GM19238 (cell line): ENCODE data around the gene KSR1.
A peak's percentile ranks its signal among the peaks of the same experiment; 100 is the strongest.
"Not testable (repeated sequence)": the region's sequence is repeated elsewhere in the genome, so short reads cannot be mapped to it uniquely, and the experiment has no call there.

ENCODE experiments used
- DNase-seq: peaks from one replicate; pipeline ENCODE4 v3.0.0; 2011; ENCODE audit warnings: low spot score; ENCODE audit not compliant: insufficient read length

Gene KSR1

DNA sequence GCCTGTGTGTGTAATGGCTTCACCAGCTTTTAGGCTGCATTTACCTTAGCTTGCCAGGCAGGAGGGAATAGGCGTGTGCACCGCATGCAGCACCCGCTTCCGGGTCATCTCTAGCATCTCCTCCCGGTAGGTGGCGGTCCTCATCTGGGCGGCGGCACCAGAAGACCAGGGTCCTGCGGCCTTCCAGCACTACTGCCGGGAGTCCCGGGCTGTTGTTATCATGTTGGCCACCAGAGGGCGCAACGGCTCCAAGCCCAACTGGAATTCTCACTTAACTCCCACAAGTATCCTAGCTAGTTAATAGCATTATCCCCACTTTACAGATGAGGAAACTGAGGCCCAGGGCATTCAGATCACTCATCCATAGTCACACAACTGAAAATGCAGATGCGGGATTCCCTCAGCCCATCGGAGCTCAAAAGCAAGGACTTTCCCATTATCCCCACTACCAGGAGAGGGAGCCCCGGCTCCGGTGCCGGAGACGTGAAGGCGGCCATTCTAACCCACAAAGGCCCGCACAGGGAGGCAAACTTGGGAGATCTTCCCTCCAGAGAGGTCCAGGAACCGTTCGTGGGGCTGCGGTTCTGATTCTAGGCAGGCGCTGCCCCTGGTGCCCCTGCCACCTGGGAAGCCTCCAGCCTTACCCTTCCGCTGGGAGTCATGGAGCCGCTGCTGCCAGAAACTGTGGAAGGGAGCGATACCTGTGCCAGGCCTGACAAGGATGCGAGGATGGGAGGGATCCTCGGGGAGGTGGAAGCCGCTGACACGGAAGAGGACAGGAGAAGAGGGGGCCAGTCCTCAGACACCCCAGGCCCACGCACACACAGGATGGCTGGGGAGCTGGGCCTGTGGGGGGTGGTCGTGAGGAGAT, 198.6 kb downstream of the KSR1 start:
- DNase-seq = peak; percentile 89

DNA sequence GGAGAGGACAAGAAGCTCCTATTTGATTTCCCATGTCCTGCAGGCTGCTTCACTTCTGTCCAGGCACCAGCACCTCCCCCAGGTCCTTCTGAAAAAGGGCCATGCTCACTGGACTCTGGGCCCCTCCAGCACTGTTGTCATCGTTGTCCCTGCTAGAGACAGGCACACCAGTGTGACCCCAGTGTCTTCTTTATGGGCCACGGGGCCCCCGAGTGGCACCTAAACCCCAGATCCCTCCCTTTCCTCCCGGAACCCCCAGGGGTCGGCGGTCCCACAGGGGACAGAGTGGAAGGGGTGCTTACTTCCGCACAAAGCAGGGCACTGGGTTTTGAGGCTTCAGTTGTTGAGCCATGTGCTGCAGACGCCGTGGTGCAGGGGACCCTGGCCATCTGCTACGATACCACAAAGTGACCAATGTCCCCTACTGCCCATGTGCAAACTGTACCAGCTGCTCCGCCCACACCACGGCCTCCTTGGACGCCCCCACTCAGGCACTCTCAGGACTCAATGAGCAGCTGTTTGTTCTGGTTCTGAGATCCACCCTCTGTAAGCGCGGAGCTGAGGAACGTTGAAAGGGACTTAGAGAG, 199.4 kb downstream of the KSR1 start:
- not testable (repeated sequence) for DNase-seq

DNA sequence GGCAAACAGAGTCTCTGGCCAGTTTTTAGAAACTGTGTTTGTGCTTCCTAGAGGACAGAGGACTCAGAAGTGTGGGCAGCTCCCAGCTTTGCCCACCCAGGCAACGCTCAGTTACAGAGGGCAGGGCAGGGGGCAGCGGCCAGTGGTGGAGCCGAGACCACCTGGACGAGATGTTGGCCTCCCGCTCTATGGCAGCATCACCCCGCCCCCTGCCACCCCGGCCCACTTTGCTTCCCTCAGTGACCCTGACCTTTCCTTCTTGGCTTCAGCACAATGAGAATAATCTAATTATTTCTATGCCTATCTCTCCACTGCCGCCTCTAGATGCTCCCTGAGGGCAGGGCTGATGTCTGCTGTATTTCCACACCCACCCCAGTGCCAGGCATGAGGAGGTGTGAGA, 200.4 kb downstream of the KSR1 start:
- DNase-seq = not testable (repeated sequence)

DNA sequence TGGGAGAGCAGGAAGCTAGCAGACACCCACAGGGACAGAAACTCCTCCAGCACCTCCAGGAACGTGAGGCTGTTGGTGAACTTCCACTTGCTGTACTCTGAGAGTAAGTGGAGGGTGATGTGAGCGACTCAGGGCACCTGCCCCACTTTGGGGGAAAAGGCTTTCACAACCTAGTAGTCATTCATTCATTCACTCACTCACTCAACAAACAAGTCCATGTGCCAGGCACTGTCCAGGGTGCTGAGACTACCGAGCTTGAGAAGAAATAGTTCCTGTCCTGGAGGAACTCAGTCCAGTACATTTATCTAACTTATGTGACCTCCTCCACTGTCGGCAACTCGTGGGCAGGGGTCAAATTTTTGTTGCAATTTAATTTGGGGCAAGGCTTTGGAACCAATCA, 201.4 kb downstream of the KSR1 start:
- no peak for DNase-seq

DNA sequence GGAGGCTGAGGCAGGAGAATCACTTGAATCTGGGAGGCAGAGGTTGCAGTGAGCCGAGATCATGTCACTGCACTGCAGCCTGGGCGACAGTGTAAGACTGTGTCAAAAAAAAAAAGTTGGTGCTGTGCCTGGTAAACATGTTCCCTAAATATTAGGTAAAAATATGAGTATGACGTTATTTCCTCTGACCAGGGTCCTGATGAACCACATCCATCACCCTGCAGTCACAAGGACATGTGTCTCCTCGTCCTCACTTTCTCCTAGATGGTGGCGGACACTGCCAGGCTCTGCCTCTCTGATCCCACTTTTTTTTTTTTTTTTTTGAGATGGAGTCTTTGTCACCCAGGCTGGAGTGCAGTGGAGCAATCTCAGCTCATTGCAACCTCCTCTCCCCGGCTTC, 203.4 kb downstream of the KSR1 start:
- DNase-seq = no peak

DNA sequence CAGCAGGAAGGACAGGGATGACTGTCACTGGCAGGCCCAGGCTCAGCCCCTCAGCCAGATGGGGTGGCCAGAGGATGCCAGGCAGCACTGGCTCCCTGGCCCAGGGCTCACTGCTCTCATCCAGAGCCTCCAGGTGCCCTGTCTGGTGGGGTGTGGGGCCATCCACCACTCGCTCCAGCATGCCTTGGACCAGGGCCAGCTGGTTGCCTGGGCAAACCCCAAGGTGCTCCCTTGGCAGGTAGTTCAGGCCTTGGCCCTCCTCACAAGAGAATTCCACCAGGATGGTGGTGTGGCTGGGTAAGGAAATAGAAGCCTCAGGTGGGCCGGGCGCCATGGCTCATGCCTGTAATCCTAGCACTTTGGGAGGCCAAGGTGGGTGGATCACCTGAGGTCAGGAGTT, 204.2 kb downstream of the KSR1 start:
- no peak for DNase-seq

DNA sequence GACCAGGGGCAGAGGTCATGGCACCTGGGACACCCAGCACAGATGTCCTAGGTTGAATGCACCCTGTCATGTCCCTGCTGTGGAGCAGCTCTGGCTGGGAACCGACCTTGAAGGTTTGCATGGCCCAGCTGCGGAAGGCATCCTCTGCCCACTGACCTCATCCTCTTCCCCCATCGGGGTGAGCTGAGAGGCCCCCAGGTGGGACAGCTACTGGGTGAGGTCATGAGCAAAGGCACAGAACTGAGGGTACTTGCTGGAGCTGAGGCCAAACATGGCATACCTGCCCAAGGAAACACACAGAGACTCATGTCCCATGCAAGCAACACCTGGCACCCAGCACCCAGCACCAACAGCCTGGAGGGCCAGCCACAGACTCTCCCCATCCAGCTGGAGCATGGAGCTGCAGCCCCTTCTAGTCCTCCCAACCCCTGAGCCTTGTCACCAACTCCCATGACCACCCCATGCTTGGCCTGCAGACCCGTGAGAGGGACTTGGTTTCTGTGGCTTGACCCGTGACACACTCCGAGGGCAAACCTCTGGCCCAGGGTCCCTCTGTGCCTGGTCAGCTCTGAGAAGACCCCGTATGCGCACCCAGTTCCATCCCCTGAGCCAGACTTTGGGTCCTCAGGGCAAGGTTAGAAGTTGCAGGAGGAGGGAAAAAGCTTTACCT, 207.8 kb downstream of the KSR1 start:
- DNase-seq = no peak

DNA sequence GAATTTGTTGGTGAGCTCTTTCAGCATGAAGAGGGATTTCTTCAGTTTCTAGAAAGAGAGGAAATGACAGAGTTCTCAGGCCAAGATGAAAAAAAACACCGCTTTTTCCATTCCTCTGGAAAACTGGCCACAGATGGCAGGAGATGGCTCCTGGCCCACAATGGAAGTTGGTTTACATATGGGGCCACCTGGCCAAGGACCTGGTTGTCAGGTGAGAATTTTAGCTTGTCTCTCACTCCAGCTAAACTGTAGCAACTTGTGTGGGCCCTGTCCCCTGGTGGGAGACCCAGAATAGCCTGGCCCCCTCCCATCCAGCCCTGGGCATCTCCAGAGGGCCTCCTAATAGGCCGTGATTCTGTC, 208.3 kb downstream of the KSR1 start:
- DNase-seq = no peak

DNA sequence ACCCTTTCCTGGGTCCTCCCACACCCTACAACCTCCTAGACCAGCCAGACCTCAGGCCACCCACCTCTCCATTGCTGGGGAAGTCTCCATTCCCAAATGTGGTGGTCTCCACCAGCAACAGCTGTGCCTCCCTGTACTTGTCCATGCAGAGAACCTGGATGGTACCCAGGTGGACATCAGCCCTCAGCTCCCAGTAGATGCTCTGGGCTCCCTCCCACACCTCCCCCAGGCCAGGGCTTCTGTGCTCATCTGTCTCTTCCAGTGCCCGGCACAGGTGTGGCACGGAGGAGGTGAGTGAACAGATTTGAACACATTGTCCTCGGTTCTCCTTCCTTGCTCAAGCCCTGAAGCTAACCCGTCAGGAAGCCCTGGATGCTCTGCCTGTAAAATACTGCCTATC, 209.3 kb downstream of the KSR1 start:
- DNase-seq = no peak

DNA sequence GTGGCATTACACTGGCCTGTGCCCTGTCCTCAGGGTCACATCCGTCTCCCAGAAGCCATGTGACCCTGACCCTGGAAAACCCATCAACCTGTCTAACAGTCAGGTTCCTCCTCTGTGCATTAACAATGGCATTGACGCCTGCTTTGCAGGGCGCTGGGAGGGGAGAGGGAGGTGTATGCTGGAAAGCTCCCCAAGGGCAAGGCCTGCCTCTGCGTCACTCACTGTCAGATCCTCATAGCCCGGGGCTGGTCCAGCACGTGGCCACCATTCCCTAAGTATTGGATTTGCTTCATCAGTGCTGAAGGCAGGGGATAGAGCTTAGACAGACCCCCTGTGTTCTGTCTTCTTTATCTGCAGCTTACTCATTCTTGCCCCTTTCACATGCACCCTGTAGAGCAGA, 210.0 kb downstream of the KSR1 start:
- not testable (repeated sequence) for DNase-seq

DNA sequence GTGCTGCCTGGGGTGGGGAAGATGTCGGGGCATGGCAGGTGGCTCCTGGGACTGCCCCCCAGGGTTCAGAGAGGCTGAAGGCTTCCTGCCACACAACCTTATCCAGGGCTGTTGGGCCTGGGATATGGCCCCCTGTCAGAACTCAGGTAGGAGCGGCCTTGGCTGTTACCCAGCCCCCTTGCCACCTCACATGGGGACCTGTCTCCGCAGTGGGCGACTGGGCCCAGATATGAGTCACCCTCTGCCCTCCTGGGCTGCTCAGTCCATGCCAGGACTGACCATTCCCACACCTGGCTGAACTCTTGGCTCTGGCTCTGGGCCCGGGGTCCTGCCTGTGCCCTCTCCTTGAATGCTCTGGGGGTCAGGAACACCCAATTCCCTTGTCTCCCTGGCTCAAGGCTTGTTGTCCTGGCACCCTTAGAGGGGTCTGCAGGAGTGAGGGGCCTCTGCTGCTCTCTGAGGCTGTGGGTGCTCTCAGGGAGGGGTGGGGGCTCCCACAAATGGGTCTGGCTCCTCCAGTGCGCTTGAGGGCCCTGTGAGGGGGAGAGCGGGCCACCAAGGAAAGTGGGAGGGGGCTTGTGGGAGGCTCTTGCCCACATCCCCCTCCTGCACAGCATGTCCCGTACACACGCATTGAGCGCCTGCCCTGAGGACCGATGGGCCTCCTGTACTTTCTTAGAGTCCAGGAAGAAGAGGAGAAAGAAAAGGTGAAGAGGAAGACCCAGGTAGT, 210.7 kb downstream of the KSR1 start:
- no peak for DNase-seq

DNA sequence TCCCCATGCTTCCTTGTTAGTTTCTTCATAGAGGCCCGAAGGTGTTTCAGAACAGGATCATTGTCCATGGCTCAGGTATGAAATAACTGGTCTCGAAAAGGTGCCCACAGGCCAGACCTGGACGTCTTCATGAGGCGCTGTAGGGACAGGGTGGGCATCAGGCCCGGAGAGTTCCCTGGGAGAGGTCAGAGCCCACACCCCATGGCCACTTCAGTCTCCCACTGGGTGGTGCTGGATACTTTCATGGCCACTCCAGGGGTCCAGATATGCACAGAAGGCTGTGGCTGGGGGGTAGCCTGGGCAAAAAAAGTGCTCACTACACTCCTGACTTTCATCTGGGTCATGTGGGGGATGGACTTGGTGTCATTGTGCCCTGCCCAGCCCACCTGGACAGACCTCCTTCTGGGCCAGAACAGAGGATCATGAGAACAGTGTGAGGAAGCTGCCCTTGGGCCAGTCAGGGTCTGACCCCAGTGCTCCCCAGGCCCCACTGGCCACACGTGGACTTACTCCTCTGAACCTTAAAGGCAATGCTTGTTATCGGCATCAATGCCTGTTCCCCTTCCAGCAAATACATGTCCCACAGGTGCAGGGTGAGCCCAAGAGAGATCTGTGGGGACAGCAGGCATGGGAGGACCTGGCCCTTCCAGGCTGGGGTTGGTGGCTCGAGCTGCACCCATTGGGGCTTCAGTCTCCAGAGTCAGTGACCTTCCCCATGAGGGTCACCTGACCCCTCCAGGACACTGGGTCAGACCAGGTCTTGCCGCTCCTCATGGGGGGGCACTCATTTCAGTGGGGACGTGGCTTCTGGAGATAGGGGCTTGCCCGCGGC, 211.6 kb downstream of the KSR1 start:
- no peak for DNase-seq

DNA sequence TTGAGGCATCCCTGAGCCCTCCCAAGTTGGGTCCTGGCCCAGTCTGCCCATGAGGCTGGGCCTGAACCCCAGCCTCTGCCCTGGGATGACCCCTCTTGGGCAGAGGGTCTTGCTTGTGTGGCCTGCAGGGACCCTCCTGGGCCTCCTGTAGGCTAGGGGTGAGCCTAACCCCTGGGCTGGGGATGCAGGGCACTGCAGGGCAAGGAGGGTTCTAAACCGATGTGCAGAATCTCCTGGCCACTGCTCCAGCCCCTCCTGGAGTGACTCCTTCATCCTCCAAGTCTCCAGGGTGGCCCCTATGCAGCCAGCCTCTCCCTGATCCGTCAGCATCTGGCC, 212.2 kb downstream of the KSR1 start:
- DNase-seq = no peak

DNA sequence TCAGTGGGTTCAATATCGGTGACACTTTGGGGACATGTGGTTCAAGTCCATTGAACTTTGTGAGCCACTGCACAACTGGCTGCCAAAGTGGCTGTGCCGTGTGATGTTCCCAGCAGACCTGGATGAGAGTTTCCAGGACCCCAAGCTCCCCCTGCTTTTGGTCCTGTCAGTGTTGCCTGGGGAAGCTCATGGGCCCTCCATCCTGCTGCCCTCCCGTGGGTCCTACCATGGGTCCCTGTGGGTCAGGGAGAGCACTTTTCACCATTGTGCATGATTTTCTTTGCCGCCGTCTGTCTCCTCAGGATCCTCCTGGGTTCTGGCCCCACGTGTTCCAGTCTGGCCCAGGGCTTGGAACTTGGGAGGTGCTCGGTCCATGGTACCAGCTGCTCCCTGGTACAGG, 212.9 kb downstream of the KSR1 start:
- no peak for DNase-seq

DNA sequence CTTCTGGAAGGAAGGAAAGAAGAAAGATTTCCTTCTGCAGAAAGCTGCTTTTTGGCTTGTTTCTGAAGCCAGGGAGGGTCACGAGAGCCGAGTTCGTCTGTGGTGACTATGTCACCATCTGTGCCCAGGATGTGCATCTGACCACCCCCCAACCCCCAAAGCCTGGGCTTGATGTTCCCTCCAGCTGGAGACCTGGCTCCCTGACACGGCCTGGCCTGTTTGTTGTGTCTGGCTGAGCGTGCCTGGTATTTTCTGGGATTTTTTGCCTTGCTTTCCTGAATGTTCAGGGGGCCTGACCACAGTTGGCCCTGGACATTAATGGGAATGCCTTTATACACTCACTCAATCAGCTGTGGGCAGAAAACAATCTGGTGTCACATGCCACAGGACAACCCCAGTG, 213.6 kb downstream of the KSR1 start:
- DNase-seq = no peak

DNA sequence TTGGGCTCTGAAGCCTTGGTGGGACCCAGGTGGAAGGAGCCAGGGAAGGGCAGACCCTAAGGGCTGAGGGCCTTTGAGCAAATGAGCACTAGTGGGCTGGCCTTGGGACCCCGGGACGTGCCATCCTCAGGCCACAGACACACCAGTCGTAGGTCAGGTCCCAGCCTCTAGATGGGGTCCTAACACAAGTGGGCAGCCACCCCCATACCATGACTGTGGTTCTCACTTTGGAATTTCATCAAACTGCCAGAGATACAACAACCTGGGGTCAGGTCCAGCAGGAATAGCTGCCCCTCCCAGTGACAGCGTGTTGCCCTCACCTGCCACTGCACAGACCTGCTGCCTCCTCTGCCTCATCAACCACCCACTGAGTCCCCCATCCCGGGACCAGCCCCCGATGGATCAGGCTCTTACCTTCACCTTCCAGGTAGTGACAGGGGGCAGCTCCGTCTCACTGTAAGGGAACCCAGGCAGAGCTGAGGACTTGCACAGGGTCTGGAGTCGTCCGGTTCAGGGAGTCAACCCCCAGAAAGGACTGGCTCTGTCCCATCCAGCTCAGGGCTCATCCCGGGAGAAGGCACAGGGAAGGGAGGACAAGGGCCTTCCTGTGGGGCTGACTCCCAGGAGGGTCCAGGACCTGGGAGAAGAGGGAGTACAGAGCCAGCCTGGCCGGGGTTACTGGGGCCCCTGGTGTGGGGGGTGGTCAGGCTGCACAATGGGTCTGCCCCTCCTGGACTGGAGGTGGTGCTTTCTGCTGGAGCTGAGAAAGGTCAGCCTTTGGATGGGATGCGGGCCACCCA, 214.7 kb downstream of the KSR1 start:
- no peak for DNase-seq

DNA sequence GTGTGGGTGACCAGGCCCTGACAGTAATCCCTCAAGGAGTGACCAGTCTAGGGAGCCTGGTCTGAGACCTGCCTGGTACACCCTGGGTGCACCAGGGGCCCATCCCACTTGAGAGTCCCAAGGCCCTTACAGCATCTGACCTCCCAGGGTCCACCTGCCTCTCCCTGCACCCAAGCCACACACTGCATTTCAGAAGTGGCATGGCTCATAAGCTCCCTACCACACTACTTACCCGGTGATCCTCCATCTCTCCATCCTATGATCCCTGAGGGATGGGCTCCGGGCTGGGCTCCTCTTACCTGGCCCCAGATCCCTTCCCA, 215.3 kb downstream of the KSR1 start:
- DNase-seq = no peak

DNA sequence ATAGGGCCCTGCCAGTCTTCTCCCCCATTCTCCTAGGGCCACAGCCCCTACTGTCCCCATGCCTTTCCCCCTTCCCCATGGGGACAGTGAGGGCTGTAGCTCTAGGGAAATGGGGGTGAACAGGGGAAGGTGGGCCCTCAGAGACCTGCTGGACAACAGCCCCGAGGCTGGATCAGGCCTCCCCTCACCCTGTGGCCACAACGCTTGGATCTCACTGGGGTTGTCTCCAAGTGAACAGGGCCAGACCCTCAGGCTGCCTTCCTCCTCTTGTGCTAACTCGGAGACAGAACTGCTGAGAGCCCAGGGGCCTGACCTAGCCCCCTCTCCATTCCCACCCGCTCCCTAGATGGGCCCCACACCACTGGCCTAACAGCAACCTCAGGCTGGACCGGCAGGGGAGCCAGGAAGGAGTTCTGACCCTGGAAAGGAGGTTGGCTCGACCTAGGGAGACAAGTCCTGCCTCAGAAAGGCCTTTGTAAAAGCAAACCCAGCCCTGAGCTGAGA, 215.8 kb downstream of the KSR1 start:
- not testable (repeated sequence) for DNase-seq

DNA sequence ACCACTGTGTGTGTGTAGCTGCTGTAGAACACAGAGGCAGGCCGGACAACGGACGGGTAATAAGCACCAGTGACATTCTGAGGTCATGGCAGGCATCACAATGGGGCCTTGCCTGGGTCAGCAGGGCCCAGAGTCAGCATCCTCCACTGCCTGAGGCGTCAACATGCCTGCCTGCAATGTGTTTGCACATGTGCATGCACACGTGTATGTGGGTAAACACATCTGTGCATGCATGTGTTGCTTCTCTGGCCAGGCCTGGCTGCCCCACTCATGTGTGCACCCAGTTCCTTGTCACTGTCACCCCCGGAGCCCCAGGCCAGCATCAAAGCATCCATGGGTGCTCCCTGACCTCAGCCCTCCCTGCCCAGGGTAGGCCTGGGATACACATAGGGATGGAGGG, 218.1 kb downstream of the KSR1 start:
- no peak for DNase-seq
